ENCODE results near the gene MICAL2.
A peak's percentile ranks its signal among the peaks of the same experiment; 100 is the strongest.

MICAL2 gene

DNA sequence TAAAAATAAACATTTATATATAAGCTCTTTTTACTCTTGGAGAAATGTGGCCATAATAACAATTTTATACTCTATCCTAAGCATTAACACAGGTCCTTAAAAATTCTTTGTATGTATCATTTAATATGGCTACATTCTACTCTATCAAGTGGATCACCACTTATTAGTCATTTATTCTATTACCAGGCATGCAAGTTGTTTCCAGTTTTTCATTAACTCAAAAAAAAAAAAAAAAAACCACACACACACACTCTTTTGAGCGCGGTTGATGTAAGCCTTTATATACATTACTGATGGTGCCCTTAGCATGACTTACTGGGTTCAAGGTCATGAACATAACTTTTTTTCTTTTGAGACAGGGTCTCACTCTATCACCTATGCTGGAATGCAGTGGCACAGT, 47.1 kb upstream of the MICAL2 start:
- Histone ChIP-seq H3K9me3 (ENCODE audit: control insufficient read depth, insufficient read depth, low read depth, low read length) (no peaks in the 10 kb centered on the region), H3K36me3 (ENCODE audit: control insufficient read depth in 2 of 2, insufficient read depth in 1 of 2, low read length in 2 of 2) (no peaks in the 10 kb centered on the region), H3K27ac (ENCODE audit: extremely low read depth, low read depth, low read length) (no peak overlapping the region), H3K4me1 (ENCODE audit: control insufficient read depth, insufficient read depth, low read length) (no peaks in the 10 kb centered on the region), H3K4me3 (ENCODE audit: low read depth, low read length) (no peak overlapping the region)
- ChIA-PET CTCF (interaction anchor here (0.9 to 2.0 kb wide), 4 partner anchors 31 to 226 kb away, joined by 3 to 14 read pairs (median 4); no protein-coding TSS in a partner anchor), POLR2A (interaction anchor here (1.6 kb wide), 1 partner anchor 24 kb away, joined by 3 read pairs; no protein-coding TSS in a partner anchor)
- TF ChIP-seq ZNF335 (tag by site-specific recombination; conservative IDR thresholded peaks at IDR 0.05) (no peak), KLF10 (tag by site-specific recombination; IDR thresholded peaks at IDR 0.05) (no peak), ZNF558 (tag by site-specific recombination; IDR thresholded peaks at IDR 0.05) (no peak), ZNF560 (tag by site-specific recombination; IDR thresholded peaks at IDR 0.05; ENCODE audit: borderline replicate concordance) (no peak), SP2 (tag by site-specific recombination; IDR thresholded peaks at IDR 0.05) (no peak), ZNF623 (tag by site-specific recombination; IDR thresholded peaks at IDR 0.05) (no peak), ZBTB17 (tag by site-specific recombination; IDR thresholded peaks at IDR 0.05) (no peak), ZNF394 (tag by site-specific recombination; IDR thresholded peaks at IDR 0.05; ENCODE audit: borderline replicate concordance) (no peak), ZNF169 (tag by site-specific recombination; IDR thresholded peaks at IDR 0.05) (no peak), IKZF3 (tag by site-specific recombination; IDR thresholded peaks at IDR 0.05) (no peak)
- TF ChIP-seq, protein P1, sequence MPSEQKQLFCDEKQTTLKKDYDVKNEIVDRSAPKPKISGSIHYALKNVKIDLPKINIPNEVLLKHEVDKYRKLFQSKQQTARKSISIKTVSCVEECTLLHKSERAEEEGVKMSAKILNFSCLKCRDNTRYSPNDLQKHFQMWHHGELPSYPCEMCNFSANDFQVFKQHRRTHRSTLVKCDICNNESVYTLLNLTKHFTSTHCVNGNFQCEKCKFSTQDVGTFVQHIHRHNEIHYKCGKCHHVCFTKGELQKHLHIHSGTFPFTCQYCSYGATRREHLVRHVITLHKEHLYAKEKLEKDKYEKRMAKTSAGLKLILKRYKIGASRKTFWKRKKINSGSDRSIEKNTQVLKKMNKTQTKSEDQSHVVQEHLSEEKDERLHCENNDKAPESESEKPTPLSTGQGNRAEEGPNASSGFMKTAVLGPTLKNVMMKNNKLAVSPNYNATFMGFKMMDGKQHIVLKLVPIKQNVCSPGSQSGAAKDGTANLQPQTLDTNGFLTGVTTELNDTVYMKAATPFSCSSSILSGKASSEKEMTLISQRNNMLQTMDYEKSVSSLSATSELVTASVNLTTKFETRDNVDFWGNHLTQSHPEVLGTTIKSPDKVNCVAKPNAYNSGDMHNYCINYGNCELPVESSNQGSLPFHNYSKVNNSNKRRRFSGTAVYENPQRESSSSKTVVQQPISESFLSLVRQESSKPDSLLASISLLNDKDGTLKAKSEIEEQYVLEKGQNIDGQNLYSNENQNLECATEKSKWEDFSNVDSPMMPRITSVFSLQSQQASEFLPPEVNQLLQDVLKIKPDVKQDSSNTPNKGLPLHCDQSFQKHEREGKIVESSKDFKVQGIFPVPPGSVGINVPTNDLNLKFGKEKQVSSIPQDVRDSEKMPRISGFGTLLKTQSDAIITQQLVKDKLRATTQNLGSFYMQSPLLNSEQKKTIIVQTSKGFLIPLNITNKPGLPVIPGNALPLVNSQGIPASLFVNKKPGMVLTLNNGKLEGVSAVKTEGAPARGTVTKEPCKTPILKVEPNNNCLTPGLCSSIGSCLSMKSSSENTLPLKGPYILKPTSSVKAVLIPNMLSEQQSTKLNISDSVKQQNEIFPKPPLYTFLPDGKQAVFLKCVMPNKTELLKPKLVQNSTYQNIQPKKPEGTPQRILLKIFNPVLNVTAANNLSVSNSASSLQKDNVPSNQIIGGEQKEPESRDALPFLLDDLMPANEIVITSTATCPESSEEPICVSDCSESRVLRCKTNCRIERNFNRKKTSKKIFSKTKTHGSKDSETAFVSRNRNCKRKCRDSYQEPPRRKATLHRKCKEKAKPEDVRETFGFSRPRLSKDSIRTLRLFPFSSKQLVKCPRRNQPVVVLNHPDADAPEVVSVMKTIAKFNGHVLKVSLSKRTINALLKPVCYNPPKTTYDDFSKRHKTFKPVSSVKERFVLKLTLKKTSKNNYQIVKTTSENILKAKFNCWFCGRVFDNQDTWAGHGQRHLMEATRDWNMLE (tag by site-specific recombination; conservative IDR thresholded peaks at IDR 0.05; ENCODE audit: low read depth), result no peak
- TF ChIP-seq, protein P2, sequence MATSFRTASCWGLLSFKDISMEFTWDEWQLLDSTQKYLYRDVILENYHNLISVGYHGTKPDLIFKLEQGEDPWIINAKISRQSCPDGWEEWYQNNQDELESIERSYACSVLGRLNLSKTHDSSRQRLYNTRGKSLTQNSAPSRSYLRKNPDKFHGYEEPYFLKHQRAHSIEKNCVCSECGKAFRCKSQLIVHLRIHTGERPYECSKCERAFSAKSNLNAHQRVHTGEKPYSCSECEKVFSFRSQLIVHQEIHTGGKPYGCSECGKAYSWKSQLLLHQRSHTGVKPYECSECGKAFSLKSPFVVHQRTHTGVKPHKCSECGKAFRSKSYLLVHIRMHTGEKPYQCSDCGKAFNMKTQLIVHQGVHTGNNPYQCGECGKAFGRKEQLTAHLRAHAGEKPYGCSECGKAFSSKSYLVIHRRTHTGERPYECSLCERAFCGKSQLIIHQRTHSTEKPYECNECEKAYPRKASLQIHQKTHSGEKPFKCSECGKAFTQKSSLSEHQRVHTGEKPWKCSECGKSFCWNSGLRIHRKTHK (tag by site-specific recombination; IDR thresholded peaks at IDR 0.05), result no peak
- TF ChIP-seq, protein P3, sequence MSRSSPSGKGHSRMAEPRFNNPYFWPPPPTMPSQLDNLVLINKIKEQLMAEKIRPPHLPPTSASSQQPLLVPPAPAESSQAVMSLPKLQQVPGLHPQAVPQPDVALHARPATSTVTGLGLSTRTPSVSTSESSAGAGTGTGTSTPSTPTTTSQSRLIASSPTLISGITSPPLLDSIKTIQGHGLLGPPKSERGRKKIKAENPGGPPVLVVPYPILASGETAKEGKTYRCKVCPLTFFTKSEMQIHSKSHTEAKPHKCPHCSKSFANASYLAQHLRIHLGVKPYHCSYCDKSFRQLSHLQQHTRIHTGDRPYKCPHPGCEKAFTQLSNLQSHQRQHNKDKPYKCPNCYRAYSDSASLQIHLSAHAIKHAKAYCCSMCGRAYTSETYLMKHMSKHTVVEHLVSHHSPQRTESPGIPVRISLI (tag by site-specific recombination; IDR thresholded peaks at IDR 0.05), result no peak
- TF ChIP-seq, protein P4, sequence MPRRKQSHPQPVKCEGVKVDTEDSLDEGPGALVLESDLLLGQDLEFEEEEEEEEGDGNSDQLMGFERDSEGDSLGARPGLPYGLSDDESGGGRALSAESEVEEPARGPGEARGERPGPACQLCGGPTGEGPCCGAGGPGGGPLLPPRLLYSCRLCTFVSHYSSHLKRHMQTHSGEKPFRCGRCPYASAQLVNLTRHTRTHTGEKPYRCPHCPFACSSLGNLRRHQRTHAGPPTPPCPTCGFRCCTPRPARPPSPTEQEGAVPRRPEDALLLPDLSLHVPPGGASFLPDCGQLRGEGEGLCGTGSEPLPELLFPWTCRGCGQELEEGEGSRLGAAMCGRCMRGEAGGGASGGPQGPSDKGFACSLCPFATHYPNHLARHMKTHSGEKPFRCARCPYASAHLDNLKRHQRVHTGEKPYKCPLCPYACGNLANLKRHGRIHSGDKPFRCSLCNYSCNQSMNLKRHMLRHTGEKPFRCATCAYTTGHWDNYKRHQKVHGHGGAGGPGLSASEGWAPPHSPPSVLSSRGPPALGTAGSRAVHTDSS (tag by site-specific recombination; IDR thresholded peaks at IDR 0.05), result no peak

DNA sequence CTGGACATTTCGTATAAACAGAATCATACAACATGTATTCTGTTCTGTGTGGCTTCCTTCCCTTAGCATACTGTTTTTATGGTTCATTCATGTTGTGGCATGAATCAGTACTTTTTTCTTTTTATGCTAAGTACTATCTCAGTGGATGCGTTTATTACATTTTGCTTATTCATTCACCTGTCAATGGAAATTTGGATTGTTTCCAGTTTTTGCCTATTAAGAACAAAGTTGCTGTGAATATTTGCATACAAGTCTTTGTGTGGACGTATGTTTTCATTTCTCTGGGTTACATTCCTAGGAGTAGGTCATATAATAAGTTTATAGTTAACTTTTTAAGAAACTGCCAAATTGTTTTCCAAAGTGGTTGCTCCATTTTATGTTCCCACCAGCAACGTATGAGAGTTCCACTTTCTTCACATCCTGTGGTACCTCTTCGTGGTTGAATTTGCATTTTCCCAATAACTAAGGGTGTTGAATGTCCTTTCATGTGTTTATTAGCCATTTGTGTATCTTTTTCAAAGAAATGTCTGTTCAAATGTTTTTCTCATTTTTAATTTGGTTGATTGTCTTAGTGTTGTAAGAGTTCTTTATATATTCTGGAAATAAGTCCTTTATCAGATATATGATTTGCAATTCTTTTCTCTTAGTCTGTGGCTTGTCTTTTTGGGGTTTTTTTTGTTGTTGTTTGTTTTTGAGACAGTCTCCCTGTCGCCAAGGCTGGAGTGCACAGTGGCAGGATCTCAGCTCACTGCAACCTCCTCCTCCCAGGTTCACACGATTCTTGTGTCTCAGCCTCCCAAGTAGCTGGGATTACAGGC, 46.0 kb upstream of the MICAL2 start:
- no peak overlapping the region for H3K4me3 ChIP-seq (ENCODE audit: low read depth, low read length)
- no peaks in the 10 kb centered on the region for H3K4me1 ChIP-seq (ENCODE audit: control insufficient read depth, insufficient read depth, low read length)
- no peaks in the 10 kb centered on the region for H3K9me3 ChIP-seq (ENCODE audit: control insufficient read depth, insufficient read depth, low read depth, low read length)
- ChIA-PET CTCF (interaction anchor here (0.7 to 1.2 kb wide), 2 partner anchors 30 to 158 kb away, joined by 3 to 4 read pairs; no protein-coding TSS in a partner anchor), POLR2A (interaction anchor here (2.4 kb wide), 1 partner anchor 22 kb away, joined by 5 read pairs; no protein-coding TSS in a partner anchor)
- no peak overlapping the region for H3K27ac ChIP-seq (ENCODE audit: extremely low read depth, low read depth, low read length)
- TF ChIP-seq SETDB1 (IDR thresholded peaks at IDR 0.05; ENCODE audit: insufficient read length, low read length) (peak; percentile 60), ZBTB1 (tag by site-specific recombination; IDR thresholded peaks at IDR 0.05) (no peak), ZNF677 (tag by site-specific recombination; IDR thresholded peaks at IDR 0.05) (peak; percentile 93), ZNF48 (tag by site-specific recombination; IDR thresholded peaks at IDR 0.05) (no peak)
- no peaks in the 10 kb centered on the region for H3K36me3 ChIP-seq (ENCODE audit: control insufficient read depth in 2 of 2, insufficient read depth in 1 of 2, low read length in 2 of 2)

All from HEK293 (cell line).